ENCODE measurements around the gene EFNA5.

GRCh38 chr5:107597247-107597646 lies 73.5 kb downstream of the EFNA5 start:
- TF ChIP-seq ZNF274 (IDR thresholded peaks at IDR 0.05; ENCODE audit: low read depth, low read length) (no peak), YY1 (IDR thresholded peaks at IDR 0.05; ENCODE audit: insufficient read depth, insufficient read length) (no peak)

All from NT2/D1 (cell line).